LNCaP clone FGC (cell line): ENCODE data around the gene TOR1AIP2.

Source experiments
- DNase-seq: peaks from one replicate; pipeline ENCODE4 v3.0.0-alpha.2; 2011; ENCODE audit warnings: low read depth
- H3K4me3 ChIP-seq: 2 replicates; pipeline ENCODE4 v1.5.1; 2011; ENCODE audit warnings: mild to moderate bottlenecking, low read depth, low read length, control low read depth
- CTCF ChIP-seq: IDR thresholded peaks from 2 replicates; pipeline ENCODE4 v1.5.1; 2012; ENCODE audit warnings: mild to moderate bottlenecking; ENCODE audit not compliant: control insufficient read depth, insufficient read depth; ENCODE audit errors: extremely low read depth

TOR1AIP2 gene

GRCh38 chr1:179820226-179820970, 57.2 kb downstream of the TOR1AIP2 start:
- no peak for DNase-seq
- no peak for TF ChIP-seq CTCF

DNA sequence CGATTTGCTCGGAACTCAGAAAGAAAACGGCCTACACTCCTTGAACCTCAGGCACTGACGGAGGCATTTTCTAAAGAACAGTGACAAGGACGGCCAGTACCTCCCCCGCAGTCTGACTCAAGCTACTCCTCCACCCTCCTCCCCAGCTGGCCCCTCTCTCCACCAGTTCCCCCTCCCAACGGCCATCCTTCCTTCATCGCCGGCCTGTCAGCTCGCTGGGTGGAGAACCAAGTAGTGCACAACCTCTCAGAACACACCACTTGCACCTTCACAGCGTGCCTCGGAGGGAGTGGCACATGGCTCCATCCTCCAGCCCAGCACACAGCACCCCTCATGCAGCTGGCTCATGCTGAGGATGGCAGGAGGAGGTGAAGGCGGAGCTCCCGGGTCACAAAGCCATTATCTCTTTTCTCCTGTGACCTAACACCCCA, 58.8 kb downstream of the TOR1AIP2 start:
- DNase-seq, result no peak
- TF ChIP-seq CTCF, result no peak
- H3K4me3 ChIP-seq, result no peak overlapping the region

More at GRCh38 chr1:179820226-179820970, 57.2 kb downstream of the TOR1AIP2 start:
- H3K4me3 ChIP-seq, result no peak overlapping the region

GRCh38 chr1:179818260-179818659, 59.3 kb downstream of the TOR1AIP2 start:
- TF ChIP-seq CTCF, result no peak
- H3K4me3 ChIP-seq, result no peak overlapping the region
- no peak for DNase-seq

- no peak for TF ChIP-seq CTCF
- no peak overlapping the region for H3K4me3 ChIP-seq
- DNase-seq, result no peak
Observed at GRCh38 chr1:179817789-179818188, 59.8 kb downstream of the TOR1AIP2 start.

DNA sequence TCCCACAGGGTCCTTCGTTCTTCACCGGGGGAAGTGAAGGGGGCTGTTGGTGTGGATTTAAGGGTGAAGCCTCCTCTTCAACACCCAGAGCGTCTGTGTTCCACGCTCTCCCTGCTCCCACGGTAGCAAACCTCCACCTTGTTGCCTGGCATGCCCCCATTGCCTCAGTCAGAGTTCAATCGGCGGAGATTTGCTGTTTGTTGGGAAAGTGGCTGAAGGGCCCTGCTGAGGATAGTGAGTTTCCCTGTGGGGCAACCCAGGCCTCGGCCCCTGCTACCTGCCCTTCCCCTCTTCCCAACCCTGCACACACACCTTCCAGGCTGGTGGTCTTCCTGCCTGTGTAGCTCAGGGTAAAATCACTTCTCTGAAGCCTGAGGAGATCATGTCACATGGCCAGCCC, 60.5 kb downstream of the TOR1AIP2 start:
- DNase-seq, result no peak
- no peak overlapping the region for H3K4me3 ChIP-seq
- TF ChIP-seq CTCF, result no peak

- DNase-seq, result no peak
Observed at GRCh38 chr1:179816196-179816960, 61.2 kb downstream of the TOR1AIP2 start.

More at GRCh38 chr1:179816196-179816960, 61.2 kb downstream of the TOR1AIP2 start:
- TF ChIP-seq CTCF, result no peak
- H3K4me3 ChIP-seq, result no peak overlapping the region
